Frontal cortex (tissue), 4 donors: ENCODE measurements around the gene SETD7. TPM values are rescaled to one million over a fixed set of nuclear protein-coding genes. Genes with fewer than 3 reads are reported as not detected.

Experiments used
- DNase-seq, 2 donors: peaks; one replicate each; pipeline ENCODE4 v3.0.0; 2012; ENCODE audit warnings: low spot score in 2 of 2
- FAIRE-seq: peaks from 2 replicates; lab custom pipeline; 2012; peaks lifted over from hg19 to GRCh38; lab: Jason Lieb, UNC
- total RNA-seq: library from RNA; depleted of rRNA; stranded (reverse); fragments of >200 nt; gene quantifications from one replicate; pipeline ENCODE4 v1.2.3, GENCODE V29; 2014
- donor health status: control.
- donor health status: control.
- donor health status: control.

SETD7 gene
- total RNA-seq = 28.5 TPM

- no peak for FAIRE-seq
These were observed at the start of gene SETD7 for GRCh38 chr4:139556071-139556723. Gene SETD7, minus strand, starts transcription at chr4:139556219. Its CDS starts 82 bp downstream, at chr4:139556137.

GRCh38 chr4:139605516-139605915 is 49.5 kb upstream of the SETD7 start:
- DNase-seq = no peak
- FAIRE-seq = no peak

More at GRCh38 chr4:139556071-139556723, at the start of gene SETD7:
- peak; percentile 64 to 70 for DNase-seq

GRCh38 chr4:139603576-139604410 is 47.8 kb upstream of the SETD7 start:
- DNase-seq (peak; percentile 22 to 46), FAIRE-seq (no peak)

- no peak for FAIRE-seq
- DNase-seq = no peak
These were observed 46.8 kb upstream of the SETD7 start for GRCh38 chr4:139602776-139603360.

GRCh38 chr4:139600662-139601061 is 44.6 kb upstream of the SETD7 start:
- no peak for FAIRE-seq
- DNase-seq = no peak

- DNase-seq (no peak), FAIRE-seq (no peak)
These were observed 43.8 kb upstream of the SETD7 start for GRCh38 chr4:139599594-139600374.

- no peak for DNase-seq
These were observed 43.1 kb upstream of the SETD7 start for GRCh38 chr4:139599076-139599475.

GRCh38 chr4:139596684-139597279 is 40.8 kb upstream of the SETD7 start:
- DNase-seq (no peak), FAIRE-seq (no peak)

More at GRCh38 chr4:139599076-139599475, 43.1 kb upstream of the SETD7 start:
- FAIRE-seq = no peak

- FAIRE-seq = no peak
- no peak for DNase-seq
These were observed 40.1 kb upstream of the SETD7 start for GRCh38 chr4:139596034-139596683.

- no peak for FAIRE-seq
- no peak for DNase-seq
These were observed 38.7 kb upstream of the SETD7 start for GRCh38 chr4:139594591-139595185.

- DNase-seq (no peak), FAIRE-seq (no peak)
These were observed 37.1 kb upstream of the SETD7 start for GRCh38 chr4:139593091-139593564.

GRCh38 chr4:139589336-139590018 is 33.5 kb upstream of the SETD7 start:
- no peak for DNase-seq
- FAIRE-seq = no peak

- DNase-seq = no peak
- no peak for FAIRE-seq
These were observed 31.4 kb upstream of the SETD7 start for GRCh38 chr4:139587446-139587845.

- no peak for DNase-seq
- FAIRE-seq = no peak
These were observed 29.5 kb upstream of the SETD7 start for GRCh38 chr4:139585473-139585872.

- no peak for FAIRE-seq
These were observed 28.8 kb upstream of the SETD7 start for GRCh38 chr4:139584784-139585183.

GRCh38 chr4:139584013-139584412 is 28.0 kb upstream of the SETD7 start:
- no peak for FAIRE-seq

More at GRCh38 chr4:139584784-139585183, 28.8 kb upstream of the SETD7 start:
- no peak for DNase-seq

GRCh38 chr4:139582044-139582443 is 26.0 kb upstream of the SETD7 start:
- FAIRE-seq = no peak
- no peak for DNase-seq

More at GRCh38 chr4:139584013-139584412, 28.0 kb upstream of the SETD7 start:
- no peak for DNase-seq

GRCh38 chr4:139581096-139581495 is 25.1 kb upstream of the SETD7 start:
- no peak for DNase-seq
- no peak for FAIRE-seq
